ENCODE results near the gene ALOX15B. TPM values are rescaled to one million over a fixed set of nuclear protein-coding genes. Genes with fewer than 3 reads are reported as not detected.

ALOX15B gene
- total and polyA plus RNA-seq, 9 of the 15 experiments (the other 6 are each of a cell fraction or from before 2014, with no cell fraction given): 0.04 TPM; not detected in 8

DNA sequence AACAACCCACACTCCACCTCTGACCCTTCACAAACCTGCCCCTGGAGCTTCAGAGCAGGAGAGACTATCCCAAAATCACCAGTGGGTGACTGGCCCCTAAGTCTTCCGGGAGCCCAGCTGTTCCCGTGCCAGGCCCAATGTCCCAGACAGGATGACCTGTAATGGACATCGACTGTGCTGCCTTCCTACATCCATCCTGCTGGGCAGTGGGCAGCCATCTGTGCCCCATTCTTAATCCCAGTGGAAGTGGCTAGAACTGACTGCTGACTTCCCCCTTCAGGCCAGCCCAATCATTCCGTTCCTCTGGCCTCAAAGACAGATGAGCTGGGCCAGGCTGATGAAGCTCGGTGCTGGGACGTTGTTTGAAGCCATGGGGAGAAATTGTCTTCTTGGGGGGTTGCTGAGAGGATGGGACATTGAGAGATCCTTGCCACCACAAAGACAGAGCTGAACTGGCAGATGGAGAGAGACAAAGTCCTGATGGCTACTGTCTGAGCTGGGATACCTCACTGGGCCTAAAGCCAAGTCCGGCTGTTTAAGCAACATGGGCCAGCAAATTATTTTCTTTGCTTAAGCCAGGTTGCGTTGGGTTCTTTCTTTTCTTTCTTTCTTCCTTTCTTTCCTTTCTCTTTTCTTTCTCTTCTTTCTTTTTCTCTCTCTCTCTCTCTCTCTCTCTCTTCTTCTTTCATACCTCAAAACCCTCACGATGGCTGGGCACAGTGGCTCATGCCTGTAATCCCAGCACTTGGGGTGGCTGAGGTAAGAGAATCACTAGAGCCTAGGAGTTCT, 17.9 kb upstream of the ALOX15B start:
- POLR2A ChIA-PET: no interaction called here
- intact Hi-C loops (cut with micrococcal nuclease): no loop called here
- no TSS peak for BruUV-seq (replicated peaks)

GRCh38 chr17:8021565-8022359, 17.1 kb upstream of the ALOX15B start:
- BruUV-seq (replicated peaks): no TSS peak
- no peak overlapping the region for H3K4me3 ChIP-seq
- H3K4me2 ChIP-seq (ENCODE audit: insufficient read depth, low read length): no peak overlapping the region
- H4K20me1 ChIP-seq (replicated peaks; ENCODE audit: control insufficient read depth, insufficient read depth, low read length): no peaks in the 10 kb centered on the region
- intact Hi-C loops (cut with micrococcal nuclease): no loop called here
- POLR2A ChIA-PET: interaction anchor here (0.9 kb wide), 1 partner anchor 83 kb away, joined by 3 read pairs; no protein-coding TSS in a partner anchor
- H3K9me3 ChIP-seq (replicated peaks; ENCODE audit: control insufficient read depth, insufficient read depth, low read depth, low read length): no peaks in the 10 kb centered on the region
- no peak overlapping the region for H3K27ac ChIP-seq (ENCODE audit: extremely low read depth, low read depth, low read length)
- H2AFZ ChIP-seq (ENCODE audit: low read depth, low read length): no peak overlapping the region
- in situ Hi-C loops (cut with MboI): no loop called here
- H3K79me2 ChIP-seq (ENCODE audit: control insufficient read depth, insufficient read depth, low read length): no peaks in the 10 kb centered on the region
- H3K36me3 ChIP-seq (ENCODE audit: control insufficient read depth, insufficient read depth, low read length): no peaks in the 10 kb centered on the region
- FAIRE-seq (no peak), ATAC-seq (no peak), DNase-seq (ENCODE audit: extremely low read depth in 1 of 4, low spot score in 3 of 4) (no peak)
- H3K4me1 ChIP-seq (replicated peaks in 1 of 2; ENCODE audit: control insufficient read depth in 2 of 2, insufficient read depth in 2 of 2, low read length in 2 of 2): no peaks in the 10 kb centered on the region
- peaks cover 6 to 42% of the 10 kb centered on the region in 2 experiments; a peak in 4 of 5 replicates for H3K27me3 ChIP-seq (ENCODE audit: control insufficient read depth in 2 of 2, insufficient read depth in 2 of 2, low read length in 2 of 2)
- CTCF ChIA-PET (ENCODE audit: low intra/inter-chr PET ratio): no interaction called here
- no peaks in the 10 kb centered on the region for H3K9me1 ChIP-seq (ENCODE audit: control insufficient read depth, insufficient read depth, low read length)
- 4% methylated on average over 13 of the region's 13 CpGs for WGBS (ENCODE audit: insufficient coverage, low coverage, missing lambda C conversion rate)
- H3K9ac ChIP-seq (ENCODE audit: insufficient read depth in 1 of 2, low read depth in 2 of 2, low read length in 2 of 2): no peak overlapping the region
- no peak for TF ChIP-seq ZNF79 (CRISPR knock-in tag; IDR thresholded peaks at IDR 0.05; ENCODE audit: low read depth)
- TF ChIP-seq TGIF2 (CRISPR knock-in tag; IDR thresholded peaks at IDR 0.05): no peak
- no peak for TF ChIP-seq SNAPC5 (CRISPR knock-in tag; IDR thresholded peaks at IDR 0.05)
- TF ChIP-seq TARDBP (IDR thresholded peaks at IDR 0.05): no peak
- TF ChIP-seq LARP7 (IDR thresholded peaks at IDR 0.05): no peak
- no peak for TF ChIP-seq RAD51 (IDR thresholded peaks at IDR 0.05; ENCODE audit: borderline replicate concordance, low read depth)
- TF ChIP-seq, protein P1, sequence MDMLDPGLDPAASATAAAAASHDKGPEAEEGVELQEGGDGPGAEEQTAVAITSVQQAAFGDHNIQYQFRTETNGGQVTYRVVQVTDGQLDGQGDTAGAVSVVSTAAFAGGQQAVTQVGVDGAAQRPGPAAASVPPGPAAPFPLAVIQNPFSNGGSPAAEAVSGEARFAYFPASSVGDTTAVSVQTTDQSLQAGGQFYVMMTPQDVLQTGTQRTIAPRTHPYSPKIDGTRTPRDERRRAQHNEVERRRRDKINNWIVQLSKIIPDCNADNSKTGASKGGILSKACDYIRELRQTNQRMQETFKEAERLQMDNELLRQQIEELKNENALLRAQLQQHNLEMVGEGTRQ (CRISPR knock-in tag; IDR thresholded peaks at IDR 0.05): no peak
- TF ChIP-seq HMG20B (CRISPR knock-in tag; IDR thresholded peaks at IDR 0.05): no peak
- no peak for TF ChIP-seq NR2C2 (CRISPR knock-in tag; IDR thresholded peaks at IDR 0.05)
- no peak for TF ChIP-seq NR2C2 (tag; IDR thresholded peaks at IDR 0.05)
- TF ChIP-seq, protein P2, sequence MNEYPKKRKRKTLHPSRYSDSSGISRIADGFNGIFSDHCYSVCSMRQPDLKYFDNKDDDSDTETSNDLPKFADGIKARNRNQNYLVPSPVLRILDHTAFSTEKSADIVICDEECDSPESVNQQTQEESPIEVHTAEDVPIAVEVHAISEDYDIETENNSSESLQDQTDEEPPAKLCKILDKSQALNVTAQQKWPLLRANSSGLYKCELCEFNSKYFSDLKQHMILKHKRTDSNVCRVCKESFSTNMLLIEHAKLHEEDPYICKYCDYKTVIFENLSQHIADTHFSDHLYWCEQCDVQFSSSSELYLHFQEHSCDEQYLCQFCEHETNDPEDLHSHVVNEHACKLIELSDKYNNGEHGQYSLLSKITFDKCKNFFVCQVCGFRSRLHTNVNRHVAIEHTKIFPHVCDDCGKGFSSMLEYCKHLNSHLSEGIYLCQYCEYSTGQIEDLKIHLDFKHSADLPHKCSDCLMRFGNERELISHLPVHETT (CRISPR knock-in tag; conservative IDR thresholded peaks at IDR 0.05 in 1 of 2, IDR thresholded peaks at IDR 0.05 in 1 of 2): no peak

More for the DNA sequence above, 17.9 kb upstream of the ALOX15B start:
- Histone ChIP-seq H4K20me1 (replicated peaks; ENCODE audit: control insufficient read depth, insufficient read depth, low read length) (no peaks in the 10 kb centered on the region), H3K4me2 (ENCODE audit: insufficient read depth, low read length) (no peak overlapping the region), H3K36me3 (ENCODE audit: control insufficient read depth, insufficient read depth, low read length) (no peaks in the 10 kb centered on the region), H2AFZ (ENCODE audit: low read depth, low read length) (no peak overlapping the region), H3K27ac (ENCODE audit: extremely low read depth, low read depth, low read length) (no peak overlapping the region), H3K27me3 (ENCODE audit: control insufficient read depth in 2 of 2, insufficient read depth in 2 of 2, low read length in 2 of 2) (peaks cover 6 to 44% of the 10 kb centered on the region in 2 experiments; a peak in 4 of 5 replicates), H3K79me2 (ENCODE audit: control insufficient read depth, insufficient read depth, low read length) (no peaks in the 10 kb centered on the region), H3K4me1 (replicated peaks in 1 of 2; ENCODE audit: control insufficient read depth in 2 of 2, insufficient read depth in 2 of 2, low read length in 2 of 2) (peaks cover 0 to 7% of the 10 kb centered on the region in 2 experiments; a peak in 2 of 5 replicates), H3K9ac (ENCODE audit: insufficient read depth in 1 of 2, low read depth in 2 of 2, low read length in 2 of 2) (no peak overlapping the region), H3K4me3 (no peak overlapping the region), H3K9me1 (ENCODE audit: control insufficient read depth, insufficient read depth, low read length) (no peaks in the 10 kb centered on the region), H3K9me3 (replicated peaks; ENCODE audit: control insufficient read depth, insufficient read depth, low read depth, low read length) (no peaks in the 10 kb centered on the region)
- CTCF ChIA-PET (ENCODE audit: low intra/inter-chr PET ratio): no interaction called here
- in situ Hi-C loops (cut with MboI): no loop called here
- no peak for ATAC-seq
- no peak for FAIRE-seq
- DNase-seq (ENCODE audit: extremely low read depth in 1 of 4, low spot score in 3 of 4): no peak
- 5% methylated on average over 7 of the region's 9 CpGs for WGBS (ENCODE audit: insufficient coverage, low coverage, missing lambda C conversion rate)
- TF ChIP-seq ZNF124 (CRISPR knock-in tag; IDR thresholded peaks at IDR 0.05): no peak
- TF ChIP-seq HDGF (IDR thresholded peaks at IDR 0.05): no peak
- TF ChIP-seq NR2F6 (CRISPR knock-in tag; IDR thresholded peaks at IDR 0.05): no peak
